ENCODE results near the gene MACROH2A2. TPM values are rescaled to one million over a fixed set of nuclear protein-coding genes. Genes with fewer than 3 reads are reported as not detected.

Gene MACROH2A2
- total and polyA plus RNA-seq, 2 of the 13 experiments (the other 11 are each of a cell fraction or from before 2014, with no cell fraction given), result 9.8 to 43.1 TPM

GRCh38 chr10:70158113-70158512 is 105.5 kb downstream of the MACROH2A2 start (continued):
- TF ChIP-seq KIAA2018 (CRISPR knock-in tag; IDR thresholded peaks at IDR 0.05; ENCODE audit: borderline replicate concordance) (no peak), ZGPAT (CRISPR knock-in tag; IDR thresholded peaks at IDR 0.05) (no peak), ZNF777 (CRISPR knock-in tag; IDR thresholded peaks at IDR 0.05) (no peak), ZNF737 (CRISPR knock-in tag; IDR thresholded peaks at IDR 0.05; ENCODE audit: borderline replicate concordance) (no peak), SNAI1 (CRISPR knock-in tag; IDR thresholded peaks at IDR 0.05; ENCODE audit: borderline replicate concordance) (no peak), AKAP8 (CRISPR knock-in tag; IDR thresholded peaks at IDR 0.05) (no peak)
